ENCODE measurements around the gene ZNF341.
A peak's percentile ranks its signal among the peaks of the same experiment; 100 is the strongest.

Gene ZNF341

GRCh38 chr20:33803921-33804337, 72.1 kb downstream of the ZNF341 start:
- Histone ChIP-seq H3K79me2 (ENCODE audit: low read length) (no peaks in the 10 kb centered on the region), H3K27me3 (ENCODE audit: low read depth, low read length) (peaks cover 8% of the 10 kb centered on the region), H3K36me3 (replicated peaks; ENCODE audit: low read depth, low read length) (no peaks in the 10 kb centered on the region), H3K27ac (ENCODE audit: low read length) (no peak overlapping the region), H3K4me1 (ENCODE audit: low read length) (no peaks in the 10 kb centered on the region), H3K4me2 (ENCODE audit: low read length) (no peak overlapping the region), H3K9me3 (ENCODE audit: insufficient read depth, low read length) (no peaks in the 10 kb centered on the region), H3K9ac (ENCODE audit: low read length) (no peak overlapping the region), H2AFZ (ENCODE audit: low read depth, low read length) (no peak overlapping the region), H4K20me1 (ENCODE audit: insufficient read depth, low read length) (no peaks in the 10 kb centered on the region), H3K4me3 (ENCODE audit: low read length) (no peak overlapping the region)
- TF ChIP-seq CTCF (IDR thresholded peaks at IDR 0.05; ENCODE audit: low read depth, low read length): no peak
- TF ChIP-seq EZH2phosphoT487 (IDR thresholded peaks at IDR 0.05; ENCODE audit: low read depth): no peak

GRCh38 chr20:33808388-33808787, 76.6 kb downstream of the ZNF341 start:
- H2AFZ ChIP-seq (ENCODE audit: low read depth, low read length): no peak overlapping the region
- peaks cover 18% of the 10 kb centered on the region for H3K4me1 ChIP-seq (ENCODE audit: low read length)
- no peak overlapping the region for H3K4me3 ChIP-seq (ENCODE audit: low read length)
- H3K27ac ChIP-seq (ENCODE audit: low read length): no peak overlapping the region
- H3K79me2 ChIP-seq (ENCODE audit: low read length): peaks cover 22% of the 10 kb centered on the region
- no peaks in the 10 kb centered on the region for H3K9me3 ChIP-seq (ENCODE audit: insufficient read depth, low read length)
- H3K9ac ChIP-seq (ENCODE audit: low read length): no peak overlapping the region
- TF ChIP-seq CTCF (IDR thresholded peaks at IDR 0.05; ENCODE audit: low read depth, low read length): no peak
- TF ChIP-seq EZH2phosphoT487 (IDR thresholded peaks at IDR 0.05; ENCODE audit: low read depth): no peak
- H3K27me3 ChIP-seq (ENCODE audit: low read depth, low read length): peaks cover 8% of the 10 kb centered on the region
- H3K36me3 ChIP-seq (replicated peaks; ENCODE audit: low read depth, low read length): no peaks in the 10 kb centered on the region
- no peak overlapping the region for H3K4me2 ChIP-seq (ENCODE audit: low read length)
- peaks cover 9% of the 10 kb centered on the region for H4K20me1 ChIP-seq (ENCODE audit: insufficient read depth, low read length)

- Histone ChIP-seq H4K20me1 (ENCODE audit: insufficient read depth, low read length) (peaks cover 25% of the 10 kb centered on the region), H3K9ac (ENCODE audit: low read length) (no peak overlapping the region), H3K36me3 (replicated peaks; ENCODE audit: low read depth, low read length) (peaks cover 12% of the 10 kb centered on the region), H3K27me3 (ENCODE audit: low read depth, low read length) (peaks cover 7% of the 10 kb centered on the region; the same call in 1 of the 2 replicates), H3K4me3 (ENCODE audit: low read length) (peak overlapping the region; percentile 51; the same call in 1 of the 2 replicates), H3K4me2 (ENCODE audit: low read length) (peak overlapping the region; percentile 65), H3K79me2 (ENCODE audit: low read length) (peaks cover 41% of the 10 kb centered on the region), H3K4me1 (ENCODE audit: low read length) (peaks cover 19% of the 10 kb centered on the region), H2AFZ (ENCODE audit: low read depth, low read length) (peak overlapping the region; percentile 85), H3K9me3 (ENCODE audit: insufficient read depth, low read length) (no peaks in the 10 kb centered on the region), H3K27ac (ENCODE audit: low read length) (no peak overlapping the region)
- no peak for TF ChIP-seq EZH2phosphoT487 (IDR thresholded peaks at IDR 0.05; ENCODE audit: low read depth)
- TF ChIP-seq CTCF (IDR thresholded peaks at IDR 0.05; ENCODE audit: low read depth, low read length): no peak
Measured at GRCh38 chr20:33810259-33810658, 78.5 kb downstream of the ZNF341 start.

- Histone ChIP-seq H3K9ac (ENCODE audit: low read length) (peak within 1 kb of the TSS; percentile 99), H3K4me3 (ENCODE audit: low read length) (peak within 1 kb of the TSS; percentile 94), H3K4me1 (ENCODE audit: low read length) (peaks cover 19% of the 10 kb centered on the region), H2AFZ (ENCODE audit: low read depth, low read length) (peak within 1 kb of the TSS; percentile 85), H3K79me2 (ENCODE audit: low read length) (peaks cover 50% of the 10 kb centered on the region), H3K9me3 (ENCODE audit: insufficient read depth, low read length) (no peaks in the 10 kb centered on the region), H3K36me3 (replicated peaks; ENCODE audit: low read depth, low read length) (peaks cover 20% of the 10 kb centered on the region), H4K20me1 (ENCODE audit: insufficient read depth, low read length) (peaks cover 34% of the 10 kb centered on the region), H3K4me2 (ENCODE audit: low read length) (peak within 1 kb of the TSS; percentile 98), H3K27me3 (ENCODE audit: low read depth, low read length) (0 out of 2 replicates have a peak, but pooled peaks cover 4% of the 10 kb centered on the region), H3K27ac (ENCODE audit: low read length) (peak within 1 kb of the TSS; percentile 74)
- TF ChIP-seq EZH2phosphoT487 (IDR thresholded peaks at IDR 0.05; ENCODE audit: low read depth) (no peak), CTCF (IDR thresholded peaks at IDR 0.05; ENCODE audit: low read depth, low read length) (no peak)
Measured at GRCh38 chr20:33810885-33811775, 79.3 kb downstream of the ZNF341 start, which contains the start of gene CHMP4B. Gene CHMP4B (plus strand): TSS chr20:33811348. CDS start chr20:33811469, 121 bp downstream.
